ENCODE measurements around the gene CLCN6. TPM values are rescaled to one million over a fixed set of nuclear protein-coding genes. Genes with fewer than 3 reads are reported as not detected.
A peak's percentile ranks its signal among the peaks of the same experiment; 100 is the strongest.

CLCN6 gene
- total RNA-seq, 4 donors from 2014 or later: 24.3 to 30.3 (median 25.6) TPM

DNA sequence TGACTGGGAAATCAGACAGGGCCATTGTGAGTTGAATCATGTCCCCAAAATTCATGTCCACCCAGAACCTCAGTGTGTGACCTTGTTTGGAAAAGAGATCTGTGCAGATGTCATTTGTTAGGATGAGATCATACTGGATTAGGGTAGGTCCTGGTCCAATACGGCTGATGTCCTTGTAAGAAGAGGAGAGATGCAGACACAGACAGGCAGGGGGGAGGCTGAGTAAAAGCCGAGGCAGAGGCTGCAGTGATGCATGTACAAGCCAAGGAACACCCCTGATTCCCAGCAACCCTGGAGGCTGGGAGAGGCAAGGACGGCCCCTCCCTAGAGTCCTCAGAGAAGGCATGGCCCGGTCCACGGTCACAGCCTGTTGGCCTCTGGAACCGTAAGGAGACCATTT lies 68.6 kb downstream of the CLCN6 start:
- peaks cover 0 to 4% of the 10 kb centered on the region in 2 donors for H3K27me3 ChIP-seq
- WGBS, 2 donors: 58 to 64% methylated on average over 6 of the region's 6 CpGs
- no peaks in the 10 kb centered on the region for H3K9me3 ChIP-seq
- TF ChIP-seq EP300 (IDR thresholded peaks at IDR 0.05) (no peak), POLR2A (IDR thresholded peaks at IDR 0.05) (no peak)
- TF ChIP-seq, protein P1, sequence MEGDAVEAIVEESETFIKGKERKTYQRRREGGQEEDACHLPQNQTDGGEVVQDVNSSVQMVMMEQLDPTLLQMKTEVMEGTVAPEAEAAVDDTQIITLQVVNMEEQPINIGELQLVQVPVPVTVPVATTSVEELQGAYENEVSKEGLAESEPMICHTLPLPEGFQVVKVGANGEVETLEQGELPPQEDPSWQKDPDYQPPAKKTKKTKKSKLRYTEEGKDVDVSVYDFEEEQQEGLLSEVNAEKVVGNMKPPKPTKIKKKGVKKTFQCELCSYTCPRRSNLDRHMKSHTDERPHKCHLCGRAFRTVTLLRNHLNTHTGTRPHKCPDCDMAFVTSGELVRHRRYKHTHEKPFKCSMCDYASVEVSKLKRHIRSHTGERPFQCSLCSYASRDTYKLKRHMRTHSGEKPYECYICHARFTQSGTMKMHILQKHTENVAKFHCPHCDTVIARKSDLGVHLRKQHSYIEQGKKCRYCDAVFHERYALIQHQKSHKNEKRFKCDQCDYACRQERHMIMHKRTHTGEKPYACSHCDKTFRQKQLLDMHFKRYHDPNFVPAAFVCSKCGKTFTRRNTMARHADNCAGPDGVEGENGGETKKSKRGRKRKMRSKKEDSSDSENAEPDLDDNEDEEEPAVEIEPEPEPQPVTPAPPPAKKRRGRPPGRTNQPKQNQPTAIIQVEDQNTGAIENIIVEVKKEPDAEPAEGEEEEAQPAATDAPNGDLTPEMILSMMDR (IDR thresholded peaks at IDR 0.05): no peak
- no peak for DNase-seq (ENCODE audit: low spot score in 2 of 2)
- no peak overlapping the region for H3K4me3 ChIP-seq
- peak overlapping the region in 1 of 4 donors; percentile 64 for H3K27ac ChIP-seq
- H3K4me1 ChIP-seq: peaks cover 0 to 13% (median 2%) of the 10 kb centered on the region in 4 donors
- H3K36me3 ChIP-seq: no peaks in the 10 kb centered on the region

DNA sequence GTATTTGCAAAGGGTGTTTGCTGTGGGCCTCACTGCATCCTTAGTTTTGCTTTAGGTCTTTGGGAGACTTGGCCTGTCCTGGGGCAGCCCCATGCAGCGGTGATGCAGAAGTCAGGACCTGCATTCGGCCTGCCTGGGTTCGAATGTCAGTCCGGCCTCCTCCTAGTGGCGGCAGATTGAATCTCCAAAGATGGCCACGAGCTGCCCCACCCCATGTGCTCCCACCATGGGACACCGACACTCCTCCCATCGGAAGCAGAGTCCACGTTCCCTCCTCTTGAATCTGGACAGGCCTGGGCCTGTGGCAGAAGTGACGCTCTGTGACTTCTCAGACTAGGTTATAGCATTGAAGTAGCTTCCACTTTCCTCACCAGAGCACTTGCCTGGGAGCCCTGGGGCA lies 69.1 kb downstream of the CLCN6 start:
- 70 to 83% methylated on average over 7 to 9 of the region's 10 CpGs for WGBS, 2 donors
- Histone ChIP-seq H3K27me3 (peaks cover 0 to 4% of the 10 kb centered on the region in 2 donors), H3K4me3 (no peak overlapping the region), H3K27ac (peak overlapping the region in 1 of 4 donors; percentile 64), H3K9me3 (no peaks in the 10 kb centered on the region), H3K4me1 (peaks cover 0 to 18% (median 6%) of the 10 kb centered on the region in 4 donors), H3K36me3 (no peaks in the 10 kb centered on the region)
- DNase-seq (ENCODE audit: low spot score in 2 of 2): no peak
- no peak for TF ChIP-seq EP300 (IDR thresholded peaks at IDR 0.05)
- no peak for TF ChIP-seq POLR2A (IDR thresholded peaks at IDR 0.05)
- TF ChIP-seq, protein P1 (IDR thresholded peaks at IDR 0.05): no peak

DNA sequence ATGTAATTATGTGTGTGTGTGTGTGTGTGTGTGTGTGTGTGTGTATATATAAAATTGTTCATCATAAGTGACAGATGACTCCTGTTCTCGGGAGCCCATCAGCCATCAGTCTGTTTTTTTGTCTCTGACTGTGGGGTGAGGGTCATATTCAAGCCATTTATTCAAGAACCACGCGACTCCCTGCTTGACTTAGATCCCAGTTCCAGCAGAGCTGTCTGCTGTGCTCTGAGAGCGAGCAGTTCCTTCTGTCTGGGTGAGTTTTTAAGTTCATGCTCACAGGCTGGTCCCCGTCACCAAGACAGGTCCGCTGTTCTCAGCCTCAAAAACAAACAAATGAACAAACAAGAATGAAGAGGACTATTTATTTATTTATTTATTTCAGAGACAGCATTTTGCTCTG lies 71.1 kb downstream of the CLCN6 start:
- Histone ChIP-seq H3K27ac (no peak overlapping the region), H3K4me1 (peaks cover 0 to 34% (median 15%) of the 10 kb centered on the region in 4 donors), H3K4me3 (no peak overlapping the region), H3K9me3 (no peaks in the 10 kb centered on the region), H3K36me3 (no peaks in the 10 kb centered on the region), H3K27me3 (no peaks in the 10 kb centered on the region)
- DNase-seq (ENCODE audit: low spot score in 2 of 2): no peak
- WGBS, 2 donors: 52 to 60% methylated on average over 6 of the region's 6 CpGs
- TF ChIP-seq EP300 (IDR thresholded peaks at IDR 0.05) (no peak), POLR2A (IDR thresholded peaks at IDR 0.05) (no peak)
- TF ChIP-seq, protein P1 (IDR thresholded peaks at IDR 0.05): no peak

- TF ChIP-seq POLR2A (IDR thresholded peaks at IDR 0.05): no peak
- TF ChIP-seq, protein P1 (IDR thresholded peaks at IDR 0.05): no peak
- TF ChIP-seq EP300 (IDR thresholded peaks at IDR 0.05): no peak
- no peaks in the 10 kb centered on the region for H3K27me3 ChIP-seq
- H3K9me3 ChIP-seq: no peaks in the 10 kb centered on the region
- H3K4me1 ChIP-seq: peaks cover 0 to 39% (median 15%) of the 10 kb centered on the region in 4 donors
- DNase-seq (ENCODE audit: low spot score in 2 of 2): no peak
- H3K36me3 ChIP-seq: no peaks in the 10 kb centered on the region
- 81 to 88% methylated on average over 8 to 20 of the region's 31 CpGs for WGBS, 2 donors
- no peak overlapping the region for H3K27ac ChIP-seq
- no peak overlapping the region for H3K4me3 ChIP-seq
These were observed 72.3 kb downstream of the CLCN6 start for GRCh38 chr1:11878081-11878890.

- DNase-seq (ENCODE audit: low spot score in 2 of 2): no peak
- no peaks in the 10 kb centered on the region for H3K36me3 ChIP-seq
- no peak for TF ChIP-seq EP300 (IDR thresholded peaks at IDR 0.05)
- TF ChIP-seq, protein P1 (IDR thresholded peaks at IDR 0.05): no peak
- WGBS, 2 donors: 91 to 97% methylated on average over 4 to 6 of the region's 6 CpGs
- no peak overlapping the region for H3K4me3 ChIP-seq
- peaks cover 0 to 39% (median 15%) of the 10 kb centered on the region in 4 donors for H3K4me1 ChIP-seq
- no peaks in the 10 kb centered on the region for H3K9me3 ChIP-seq
- no peaks in the 10 kb centered on the region for H3K27me3 ChIP-seq
- peak overlapping the region in 1 of 4 donors; percentile 80 for H3K27ac ChIP-seq
These were observed 72.8 kb downstream of the CLCN6 start for GRCh38 chr1:11878891-11879190.
